GM21825 (cell line): ENCODE measurements around the gene UBE3B.
"Not testable (repeated sequence)": the region's sequence is repeated elsewhere in the genome, so short reads cannot be mapped to it uniquely, and the experiment has no call there.

Source experiments
- ATAC-seq: cut with Tn5 transposase; IDR thresholded peaks from one replicate; pipeline ENCODE4 v1.9.1; 2021; ENCODE audit warnings: mild to moderate bottlenecking, moderate library complexity; ENCODE audit not compliant: unreplicated experiment

The UBE3B gene

GRCh38 chr12:109473006-109473405 lies 4.4 kb upstream of the UBE3B start:
- no peak for ATAC-seq

- ATAC-seq, result not testable (repeated sequence)
These were observed 3.7 kb upstream of the UBE3B start for GRCh38 chr12:109473526-109474270.

- no peak for ATAC-seq
These were observed 2.3 kb upstream of the UBE3B start for GRCh38 chr12:109475121-109475520.

GRCh38 chr12:109475993-109476806 lies 1.2 kb upstream of the UBE3B start:
- ATAC-seq, result no peak

- no peak for ATAC-seq
These were observed 638 bp upstream of the UBE3B start for GRCh38 chr12:109476807-109477184.

GRCh38 chr12:109477963-109478315 lies 505 bp downstream of the UBE3B start:
- no peak for ATAC-seq

- no peak for ATAC-seq
These were observed 2.3 kb downstream of the UBE3B start for GRCh38 chr12:109479761-109480160.

GRCh38 chr12:109480356-109480755 lies 2.9 kb downstream of the UBE3B start:
- no peak for ATAC-seq

- ATAC-seq, result no peak
These were observed 4.4 kb downstream of the UBE3B start for GRCh38 chr12:109481863-109482262.

- ATAC-seq, result no peak
These were observed 5.1 kb downstream of the UBE3B start for GRCh38 chr12:109482491-109482890.

GRCh38 chr12:109482894-109483293 lies 5.5 kb downstream of the UBE3B start:
- ATAC-seq, result no peak

GRCh38 chr12:109483346-109483745 lies 5.9 kb downstream of the UBE3B start:
- no peak for ATAC-seq

GRCh38 chr12:109485201-109485600 lies 7.8 kb downstream of the UBE3B start:
- no peak for ATAC-seq

- no peak for ATAC-seq
These were observed 10.0 kb downstream of the UBE3B start for GRCh38 chr12:109487181-109488050.

- ATAC-seq, result no peak
These were observed 10.7 kb downstream of the UBE3B start for GRCh38 chr12:109488051-109488665.

GRCh38 chr12:109489016-109489954 lies 11.9 kb downstream of the UBE3B start:
- no peak for ATAC-seq

GRCh38 chr12:109489955-109490565 lies 12.6 kb downstream of the UBE3B start:
- no peak for ATAC-seq

GRCh38 chr12:109491671-109492070 lies 14.2 kb downstream of the UBE3B start:
- ATAC-seq, result no peak

- no peak for ATAC-seq
These were observed 14.9 kb downstream of the UBE3B start for GRCh38 chr12:109492371-109492770.
